ENCODE results near the gene NOTCH4. TPM values are rescaled to one million over a fixed set of nuclear protein-coding genes. Genes with fewer than 3 reads are reported as not detected.

The NOTCH4 gene
- total and polyA plus RNA-seq, 9 of the 15 experiments (the other 6 are each of a cell fraction or from before 2014, with no cell fraction given), result 0.24 to 4.3 (median 1.7) TPM

DNA sequence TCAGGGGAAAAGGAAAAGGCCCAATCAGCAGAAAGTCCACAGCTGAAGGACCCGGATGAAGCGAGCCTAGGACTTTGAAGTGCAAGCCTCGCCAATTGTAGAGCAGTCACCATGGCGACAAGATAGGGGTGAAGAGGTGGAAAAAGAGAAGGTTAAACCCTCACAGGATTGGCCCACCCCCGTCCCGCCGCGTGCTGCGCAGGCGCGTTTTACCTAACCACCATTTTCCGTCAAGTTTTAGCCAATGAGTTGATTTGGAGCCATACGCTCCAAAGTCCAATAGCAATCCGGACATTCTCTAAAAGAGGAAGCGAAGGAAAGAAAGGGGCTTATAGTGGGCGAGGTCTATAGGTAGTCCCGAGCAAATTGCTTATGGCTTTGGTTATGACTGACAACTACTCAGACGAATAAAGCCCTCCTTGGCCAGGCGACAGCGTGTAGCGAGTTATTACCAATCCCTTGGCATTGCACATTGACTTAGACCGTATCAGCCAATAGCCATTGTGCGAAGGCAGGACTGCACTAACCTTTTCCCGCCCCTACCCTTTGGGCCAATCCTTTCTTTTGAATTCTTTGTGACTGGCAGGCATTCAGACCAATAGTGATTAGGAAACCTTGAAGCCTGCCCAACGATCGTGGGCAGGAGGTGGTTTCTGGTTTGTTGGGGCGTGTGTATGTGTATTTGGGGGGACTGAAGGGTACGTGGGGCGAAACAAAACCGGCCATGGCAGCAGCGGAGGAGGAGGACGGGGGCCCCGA is 45.9 kb downstream of the NOTCH4 start, which contains the start of gene RNF5 (continued):
- peak; percentile 98 for TF ChIP-seq ASH1L (IDR thresholded peaks at IDR 0.05; ENCODE audit: borderline replicate concordance, low read depth, partially characterized antibody)
- TF ChIP-seq MEIS2 (IDR thresholded peaks at IDR 0.05; ENCODE audit: partially characterized antibody), result peak; percentile 73
- TF ChIP-seq CTBP1 (IDR thresholded peaks at IDR 0.05; ENCODE audit: borderline replicate concordance), result peak; percentile 21
- TF ChIP-seq, protein P1, sequence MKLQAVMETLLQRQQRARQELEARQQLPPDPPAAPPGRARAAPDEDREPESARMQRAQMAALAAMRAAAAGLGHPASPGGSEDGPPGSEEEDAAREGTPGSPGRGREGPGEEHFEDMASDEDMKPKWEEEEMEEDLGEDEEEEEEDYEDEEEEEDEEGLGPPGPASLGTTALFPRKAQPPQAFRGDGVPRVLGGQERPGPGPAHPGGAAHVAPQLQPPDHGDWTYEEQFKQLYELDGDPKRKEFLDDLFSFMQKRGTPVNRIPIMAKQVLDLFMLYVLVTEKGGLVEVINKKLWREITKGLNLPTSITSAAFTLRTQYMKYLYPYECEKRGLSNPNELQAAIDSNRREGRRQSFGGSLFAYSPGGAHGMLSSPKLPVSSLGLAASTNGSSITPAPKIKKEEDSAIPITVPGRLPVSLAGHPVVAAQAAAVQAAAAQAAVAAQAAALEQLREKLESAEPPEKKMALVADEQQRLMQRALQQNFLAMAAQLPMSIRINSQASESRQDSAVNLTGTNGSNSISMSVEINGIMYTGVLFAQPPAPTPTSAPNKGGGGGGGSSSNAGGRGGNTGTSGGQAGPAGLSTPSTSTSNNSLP (IDR thresholded peaks at IDR 0.05; ENCODE audit: borderline replicate concordance, low read depth, low read length), result peak; percentile 97
- TF ChIP-seq ZEB2 (IDR thresholded peaks at IDR 0.05), result no peak
- TF ChIP-seq NR2C2 (CRISPR knock-in tag; IDR thresholded peaks at IDR 0.05), result no peak
- peak; percentile 93 for TF ChIP-seq NR2C2 (tag; IDR thresholded peaks at IDR 0.05)
- peak; percentile 62 for TF ChIP-seq POLR2B (IDR thresholded peaks at IDR 0.05; ENCODE audit: low read depth, partially characterized antibody)
- TF ChIP-seq TRIM28 (IDR thresholded peaks at IDR 0.05), result no peak
- peak in 1 of 2 experiments; percentile 81; a peak in 1 of 4 replicates for TF ChIP-seq HDAC1 (IDR thresholded peaks at IDR 0.05)
- peak; percentile 84; the same call in 1 of the 2 replicates for TF ChIP-seq EHMT2 (IDR thresholded peaks at IDR 0.05)
- TF ChIP-seq, protein P2, sequence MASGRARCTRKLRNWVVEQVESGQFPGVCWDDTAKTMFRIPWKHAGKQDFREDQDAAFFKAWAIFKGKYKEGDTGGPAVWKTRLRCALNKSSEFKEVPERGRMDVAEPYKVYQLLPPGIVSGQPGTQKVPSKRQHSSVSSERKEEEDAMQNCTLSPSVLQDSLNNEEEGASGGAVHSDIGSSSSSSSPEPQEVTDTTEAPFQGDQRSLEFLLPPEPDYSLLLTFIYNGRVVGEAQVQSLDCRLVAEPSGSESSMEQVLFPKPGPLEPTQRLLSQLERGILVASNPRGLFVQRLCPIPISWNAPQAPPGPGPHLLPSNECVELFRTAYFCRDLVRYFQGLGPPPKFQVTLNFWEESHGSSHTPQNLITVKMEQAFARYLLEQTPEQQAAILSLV (tag; IDR thresholded peaks at IDR 0.05), result no peak
- peak; percentile 96 for TF ChIP-seq MAFF (IDR thresholded peaks at IDR 0.05; ENCODE audit: low read length)
- TF ChIP-seq, protein P3, sequence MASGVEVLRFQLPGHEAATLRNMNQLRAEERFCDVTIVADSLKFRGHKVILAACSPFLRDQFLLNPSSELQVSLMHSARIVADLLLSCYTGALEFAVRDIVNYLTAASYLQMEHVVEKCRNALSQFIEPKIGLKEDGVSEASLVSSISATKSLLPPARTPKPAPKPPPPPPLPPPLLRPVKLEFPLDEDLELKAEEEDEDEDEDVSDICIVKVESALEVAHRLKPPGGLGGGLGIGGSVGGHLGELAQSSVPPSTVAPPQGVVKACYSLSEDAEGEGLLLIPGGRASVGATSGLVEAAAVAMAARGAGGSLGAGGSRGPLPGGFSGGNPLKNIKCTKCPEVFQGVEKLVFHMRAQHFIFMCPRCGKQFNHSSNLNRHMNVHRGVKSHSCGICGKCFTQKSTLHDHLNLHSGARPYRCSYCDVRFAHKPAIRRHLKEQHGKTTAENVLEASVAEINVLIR (CRISPR knock-in tag; IDR thresholded peaks at IDR 0.05), result peak; percentile 57; the same call in 1 of the 2 replicates
- peak; percentile 87; the same call in 1 of the 2 replicates for TF ChIP-seq ZNF766 (CRISPR knock-in tag; conservative IDR thresholded peaks at IDR 0.05)
- TF ChIP-seq MAZ (CRISPR knock-in tag; conservative IDR thresholded peaks at IDR 0.05 in 1 of 2, IDR thresholded peaks at IDR 0.05 in 1 of 2), result peak in 1 of 2 experiments; percentile 42; a peak in 2 of 4 replicates
- peak; percentile 65; the same call in 1 of the 2 replicates for TF ChIP-seq RFX5 (IDR thresholded peaks at IDR 0.05; ENCODE audit: low read depth, low read length)
- peak in 1 of 2 experiments; percentile 4; a peak in 1 of 4 replicates for TF ChIP-seq TBL1XR1 (IDR thresholded peaks at IDR 0.05; ENCODE audit: low read length in 2 of 2)
- TF ChIP-seq FOXM1 (IDR thresholded peaks at IDR 0.05; ENCODE audit: low read depth), result 0 out of 2 replicates have a peak, but pooled peaks have one; percentile 12
- TF ChIP-seq FOXM1 (CRISPR knock-in tag; IDR thresholded peaks at IDR 0.05; ENCODE audit: low read depth), result no peak
- TF ChIP-seq HNRNPLL (IDR thresholded peaks at IDR 0.05; ENCODE audit: low read depth, low read length, poor library complexity, severe bottlenecking), result peak; percentile 82
- TF ChIP-seq NFIC (IDR thresholded peaks at IDR 0.05), result no peak
- no peak for TF ChIP-seq ZNF282 (CRISPR knock-in tag; IDR thresholded peaks at IDR 0.05)
- no peak; the same call in 1 of the 2 replicates for TF ChIP-seq EP300 (IDR thresholded peaks at IDR 0.05; ENCODE audit: low read length)
- TF ChIP-seq NR2C1 (IDR thresholded peaks at IDR 0.05), result no peak; the same call in 1 of the 2 replicates
- peak; percentile 33; the same call in 1 of the 2 replicates for TF ChIP-seq NR2C1 (tag; IDR thresholded peaks at IDR 0.05)
- peak; percentile 94 for TF ChIP-seq L3MBTL2 (IDR thresholded peaks at IDR 0.05)

Data from K562 (cell line).